HG03571 (cell line): Measurements from ENCODE around the gene NCKAP5.

Experiments
- ATAC-seq: cut with Tn5 transposase; IDR thresholded peaks from one replicate; pipeline ENCODE4 v1.9.1; 2021; ENCODE audit not compliant: unreplicated experiment

The NCKAP5 gene

DNA sequence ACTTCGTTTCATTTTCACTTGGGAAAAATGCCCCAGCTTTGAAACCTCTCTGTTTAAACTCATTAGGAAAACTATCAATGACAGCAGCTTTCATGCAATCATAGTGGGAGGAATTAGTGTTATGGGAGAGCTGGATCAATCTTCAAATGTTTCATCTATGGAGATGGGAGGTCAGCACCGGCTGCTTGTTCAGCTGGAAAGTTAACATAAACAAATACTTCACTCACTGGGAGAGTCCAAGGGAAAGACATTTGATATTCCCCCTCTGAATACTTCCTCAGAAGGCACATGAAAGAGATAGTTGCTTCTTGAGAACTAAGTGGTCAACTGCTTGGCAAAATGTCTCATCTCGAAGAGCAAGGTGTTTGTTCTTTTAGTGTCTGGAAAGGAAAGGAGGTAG is 905.5 kb downstream of the NCKAP5 start:
- no peak for ATAC-seq

DNA sequence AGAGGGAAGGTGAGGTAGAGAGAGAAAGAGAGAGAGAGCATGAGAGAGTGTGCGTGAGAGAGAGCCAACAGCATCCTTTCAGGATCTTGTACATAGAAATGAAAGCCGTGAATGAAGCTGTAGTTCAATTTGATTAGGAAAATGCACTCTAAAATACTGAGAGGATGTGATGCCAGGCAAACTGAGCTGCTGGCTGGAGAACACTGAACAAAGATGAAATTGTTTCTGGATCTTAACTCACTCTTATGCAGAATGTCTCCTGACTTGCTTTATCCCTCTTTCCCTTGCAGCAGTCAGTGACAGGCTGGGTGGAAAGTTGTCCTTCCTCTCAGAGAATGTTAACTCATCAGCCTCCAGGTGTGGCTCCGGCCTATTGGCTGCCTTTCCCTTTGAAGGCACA is 908.9 kb downstream of the NCKAP5 start:
- ATAC-seq, result no peak

DNA sequence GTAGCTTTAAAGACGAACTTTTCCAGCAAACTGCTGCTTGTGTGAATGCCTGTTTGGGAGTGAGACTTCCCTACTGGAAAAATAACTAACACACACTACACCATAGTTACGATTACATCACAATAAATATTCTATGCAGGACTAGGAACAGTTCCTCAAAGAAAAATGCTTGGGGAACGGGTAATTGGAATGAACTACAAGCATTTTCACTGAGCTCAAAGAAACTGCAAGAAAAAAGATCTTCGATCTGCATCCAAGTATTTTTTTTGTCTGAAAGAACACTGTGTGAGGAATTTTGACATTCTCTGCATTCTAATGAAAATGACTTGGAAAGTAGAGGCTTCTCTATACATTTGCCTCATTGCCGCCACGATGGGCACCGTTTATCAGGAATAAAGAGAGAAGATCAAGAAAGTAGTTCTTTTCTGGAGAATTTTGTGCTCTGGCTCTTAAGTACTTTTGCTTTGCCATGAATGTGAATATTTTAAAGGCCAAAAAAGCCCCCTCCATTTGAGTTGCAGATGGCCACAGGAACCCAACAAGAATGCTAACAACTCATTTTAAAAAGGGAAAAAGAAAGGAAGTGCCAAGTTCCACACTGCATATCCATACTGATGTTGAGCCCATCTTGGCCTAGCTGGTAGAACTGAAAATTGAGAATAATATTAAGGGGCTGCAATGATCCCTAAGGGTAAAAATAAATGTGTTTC is 911.8 kb downstream of the NCKAP5 start:
- ATAC-seq, result no peak

DNA sequence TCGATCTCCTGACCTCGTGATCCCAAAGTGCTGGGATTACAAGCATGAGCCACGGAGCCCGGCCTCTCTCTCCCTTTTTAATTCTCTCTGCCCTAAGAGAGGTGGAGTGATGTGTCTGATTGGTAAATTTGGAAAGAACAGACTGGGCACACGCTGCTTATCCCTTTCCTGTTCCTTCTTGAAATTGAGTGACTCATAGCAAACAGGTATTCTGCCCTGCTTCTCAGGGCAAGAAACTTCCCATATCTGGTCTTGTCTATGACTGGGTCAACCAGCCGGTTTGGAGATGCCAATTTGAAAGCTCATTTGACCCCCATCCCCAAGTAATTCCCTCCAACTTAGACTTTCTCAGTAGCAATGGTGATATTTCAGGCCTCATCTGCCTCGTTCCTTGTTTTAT is 913.3 kb downstream of the NCKAP5 start:
- no peak for ATAC-seq

DNA sequence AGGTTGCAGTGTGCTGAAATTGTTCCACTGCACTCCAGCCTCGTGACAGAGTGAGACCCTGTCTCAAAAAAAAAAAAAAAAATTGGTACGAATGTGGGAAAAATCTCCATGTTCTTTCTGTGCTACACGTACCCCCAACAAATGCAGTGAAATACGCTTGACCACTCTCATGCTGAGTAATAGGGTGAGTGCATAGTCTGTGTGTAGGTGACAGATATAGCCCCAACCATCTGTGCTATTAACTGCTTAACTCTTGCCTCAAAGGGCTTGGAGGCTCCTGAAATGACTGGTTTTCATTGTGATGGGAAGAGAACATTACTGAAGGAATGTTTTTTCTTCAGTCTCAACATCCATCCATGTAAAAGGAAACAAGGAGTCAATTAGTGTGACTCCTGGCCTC is 913.9 kb downstream of the NCKAP5 start:
- ATAC-seq, result no peak

DNA sequence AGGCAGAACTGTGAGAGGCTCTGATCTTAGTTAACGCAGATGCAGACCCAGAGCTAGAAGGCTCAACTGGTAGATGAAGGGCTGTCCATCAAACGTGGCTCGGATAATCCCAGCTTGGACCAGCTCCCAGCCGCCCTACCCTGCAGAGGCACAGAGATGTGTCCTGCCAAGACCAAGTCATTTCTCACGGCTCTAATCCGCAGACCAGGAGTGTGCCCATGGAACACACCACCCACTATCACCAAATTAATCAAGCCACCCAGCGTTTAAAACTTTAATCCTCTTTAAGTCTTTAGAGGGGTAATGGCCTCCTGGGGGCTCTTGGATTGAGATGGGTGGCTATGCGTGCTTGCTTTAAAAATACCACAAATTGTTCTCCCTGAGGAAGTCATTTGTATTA is 915.8 kb downstream of the NCKAP5 start:
- ATAC-seq, result no peak

DNA sequence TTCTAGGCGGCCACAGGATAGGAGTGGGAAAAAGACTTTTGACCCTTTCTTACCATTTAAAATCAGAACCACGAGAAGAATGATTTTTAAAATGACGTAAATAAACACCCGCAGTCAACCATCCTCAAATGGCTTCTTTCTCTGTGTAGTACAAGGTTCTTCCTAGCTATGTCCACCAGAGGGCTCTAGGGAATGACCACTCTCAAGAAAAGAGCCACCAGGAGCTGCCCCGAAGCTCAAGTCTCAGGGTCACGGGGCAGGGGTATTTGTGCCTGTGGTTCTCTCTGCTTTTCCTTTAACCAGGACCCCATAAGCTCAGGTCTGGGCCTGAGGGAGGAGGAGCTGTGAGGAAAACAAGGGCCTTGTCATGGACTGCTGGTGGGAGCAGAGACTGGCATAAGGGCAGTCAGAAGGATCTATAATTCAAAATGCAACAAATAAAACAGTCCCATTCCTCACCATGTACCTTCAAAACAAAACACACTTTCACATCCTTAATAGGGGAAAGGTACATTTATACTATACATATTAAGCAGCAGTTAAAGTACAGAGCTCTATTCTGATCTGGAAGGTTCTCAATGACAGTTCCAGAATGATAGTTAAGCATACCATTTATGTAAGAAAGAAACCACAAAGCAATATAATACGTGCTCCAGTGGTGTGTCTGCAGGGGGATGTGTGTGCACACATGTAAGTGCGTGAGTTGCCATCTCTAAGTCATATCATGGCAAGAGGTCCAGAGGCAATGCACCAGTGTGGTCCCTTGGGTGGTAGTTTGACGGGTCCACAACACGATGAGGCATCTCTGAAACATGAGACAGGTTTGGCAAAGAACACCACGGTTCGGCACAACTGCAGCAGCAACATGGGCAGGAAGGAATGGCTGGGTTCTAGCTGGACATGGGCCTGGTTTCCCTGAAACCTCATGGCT is 916.9 kb downstream of the NCKAP5 start:
- ATAC-seq, result no peak

DNA sequence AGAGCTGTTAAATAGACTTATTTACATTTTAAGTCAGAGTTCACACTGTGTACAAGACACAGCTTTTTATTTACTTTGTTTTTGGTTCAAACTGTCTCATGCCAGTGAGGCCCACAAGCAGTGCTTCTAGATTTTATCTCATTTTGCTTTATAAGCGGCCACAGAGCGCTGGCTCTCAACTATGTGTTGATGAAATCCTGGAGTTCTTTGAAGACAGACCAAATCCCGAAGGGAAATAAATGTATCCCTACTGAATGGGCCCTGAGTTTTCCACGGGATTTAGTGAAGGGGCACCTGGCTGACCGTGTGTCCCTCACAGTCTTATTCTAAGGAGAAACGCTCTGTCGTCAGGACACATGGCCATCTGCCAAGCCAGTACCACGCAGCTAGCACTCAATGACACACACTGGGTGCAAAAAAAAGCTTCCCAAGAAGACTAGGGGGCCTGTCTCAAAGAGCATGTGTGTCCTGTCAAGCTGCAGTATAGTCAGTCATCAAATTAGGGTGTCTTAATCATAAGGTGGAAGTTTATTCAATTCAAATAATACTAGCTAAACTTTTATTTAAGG is 921.6 kb downstream of the NCKAP5 start:
- ATAC-seq, result no peak

DNA sequence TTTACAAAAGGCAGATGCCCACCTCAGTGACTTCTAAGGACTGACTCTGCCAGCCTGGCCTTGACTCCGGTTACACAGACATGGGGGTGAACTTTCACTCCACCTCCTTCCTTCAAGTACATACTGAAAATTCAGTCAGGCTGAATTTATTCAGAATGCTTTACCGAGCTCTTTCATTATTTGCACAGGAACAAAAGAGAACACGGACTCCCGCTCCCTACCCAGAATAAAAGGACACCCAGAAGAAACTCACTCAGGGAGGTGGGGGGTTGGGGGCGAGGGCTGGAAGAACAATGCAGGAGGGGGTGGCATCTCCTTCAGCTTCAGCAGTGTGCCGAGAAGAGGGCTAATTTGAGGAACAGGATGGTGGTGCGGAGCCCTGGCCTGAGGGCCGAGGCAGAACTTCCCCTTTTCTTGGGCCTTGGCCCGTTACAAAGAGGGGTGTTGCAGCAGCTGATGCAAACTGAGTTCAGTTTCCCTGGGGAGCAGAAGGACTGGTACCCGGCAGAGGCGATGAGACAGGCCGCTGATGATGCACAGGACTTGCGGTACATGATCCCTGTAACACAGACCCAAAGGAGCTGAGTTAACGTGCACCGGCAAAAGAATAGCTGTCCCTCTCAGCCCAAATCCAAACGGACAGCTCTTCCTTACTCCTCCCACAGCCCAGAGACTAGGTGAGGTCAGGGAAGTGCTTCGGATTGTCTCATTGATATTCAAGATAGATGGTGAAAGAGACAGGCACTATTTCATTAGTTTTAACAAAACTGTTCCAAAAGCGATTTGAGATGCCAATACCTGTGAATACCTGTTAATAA is 922.3 kb downstream of the NCKAP5 start:
- ATAC-seq, result peak; percentile 52

DNA sequence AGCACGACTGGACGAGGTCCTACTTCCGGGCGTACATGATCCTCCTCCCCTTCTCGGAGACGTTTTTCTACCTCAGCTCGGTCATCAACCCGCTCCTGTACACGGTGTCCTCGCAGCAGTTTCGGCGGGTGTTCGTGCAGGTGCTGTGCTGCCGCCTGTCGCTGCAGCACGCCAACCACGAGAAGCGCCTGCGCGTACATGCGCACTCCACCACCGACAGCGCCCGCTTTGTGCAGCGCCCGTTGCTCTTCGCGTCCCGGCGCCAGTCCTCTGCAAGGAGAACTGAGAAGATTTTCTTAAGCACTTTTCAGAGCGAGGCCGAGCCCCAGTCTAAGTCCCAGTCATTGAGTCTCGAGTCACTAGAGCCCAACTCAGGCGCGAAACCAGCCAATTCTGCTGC is 923.1 kb downstream of the NCKAP5 start:
- no peak for ATAC-seq

DNA sequence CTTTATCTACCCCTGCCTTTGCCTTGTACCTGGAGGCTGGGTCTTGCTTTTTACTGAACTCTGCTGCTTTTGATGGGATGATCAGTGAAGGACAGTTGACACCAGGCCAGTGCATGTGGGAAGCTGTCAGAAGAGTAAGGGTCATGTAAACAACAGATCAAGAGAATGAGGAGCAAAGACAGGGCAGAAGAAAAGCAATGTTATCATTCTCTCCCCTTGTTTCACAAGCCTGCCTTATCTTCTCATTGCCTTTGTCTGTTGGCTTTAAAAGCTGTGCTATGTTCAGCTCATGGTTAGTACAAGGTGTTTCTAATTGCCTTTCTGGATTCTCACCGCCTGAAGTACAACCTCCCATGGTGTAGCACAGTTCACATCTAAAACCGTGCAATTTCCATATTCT is 925.8 kb downstream of the NCKAP5 start:
- ATAC-seq, result no peak

DNA sequence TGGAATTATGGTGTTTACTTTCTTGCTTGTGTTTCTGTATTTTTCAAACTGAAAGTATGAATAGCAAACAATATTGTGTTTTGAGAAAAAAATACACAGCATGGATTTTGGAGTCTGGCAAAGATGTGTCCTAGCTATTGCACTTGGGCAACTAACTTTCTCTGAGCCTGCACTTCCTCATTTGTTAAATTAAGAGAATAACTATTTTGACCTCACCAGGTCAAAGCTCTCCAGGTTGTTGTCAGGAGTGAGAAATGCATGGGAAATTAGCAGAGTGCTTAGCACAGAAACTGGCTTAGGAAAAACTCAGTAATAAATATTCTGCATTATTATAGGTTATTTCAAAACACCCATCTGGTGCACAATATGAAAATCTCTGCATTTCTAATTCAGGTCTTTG is 926.4 kb downstream of the NCKAP5 start:
- ATAC-seq, result no peak

DNA sequence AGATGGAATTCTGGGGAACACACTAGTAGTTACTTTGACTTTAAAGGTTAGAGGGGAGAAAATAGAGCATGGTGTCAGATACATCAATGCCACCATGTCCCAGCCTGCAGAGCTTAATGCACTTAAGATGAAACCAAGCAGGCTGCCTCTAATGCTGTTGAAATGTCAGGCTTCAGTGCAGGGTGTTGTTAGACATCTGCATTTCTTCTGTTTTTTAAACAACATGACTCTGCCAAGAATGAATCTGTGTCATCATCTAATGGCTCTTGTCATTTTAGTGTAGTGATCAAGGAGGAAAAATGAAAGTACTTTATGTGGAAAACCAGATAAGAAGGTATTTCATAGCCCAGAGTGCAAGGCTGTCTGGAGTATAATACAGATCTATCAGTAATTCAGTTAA is 928.1 kb downstream of the NCKAP5 start:
- ATAC-seq, result no peak

DNA sequence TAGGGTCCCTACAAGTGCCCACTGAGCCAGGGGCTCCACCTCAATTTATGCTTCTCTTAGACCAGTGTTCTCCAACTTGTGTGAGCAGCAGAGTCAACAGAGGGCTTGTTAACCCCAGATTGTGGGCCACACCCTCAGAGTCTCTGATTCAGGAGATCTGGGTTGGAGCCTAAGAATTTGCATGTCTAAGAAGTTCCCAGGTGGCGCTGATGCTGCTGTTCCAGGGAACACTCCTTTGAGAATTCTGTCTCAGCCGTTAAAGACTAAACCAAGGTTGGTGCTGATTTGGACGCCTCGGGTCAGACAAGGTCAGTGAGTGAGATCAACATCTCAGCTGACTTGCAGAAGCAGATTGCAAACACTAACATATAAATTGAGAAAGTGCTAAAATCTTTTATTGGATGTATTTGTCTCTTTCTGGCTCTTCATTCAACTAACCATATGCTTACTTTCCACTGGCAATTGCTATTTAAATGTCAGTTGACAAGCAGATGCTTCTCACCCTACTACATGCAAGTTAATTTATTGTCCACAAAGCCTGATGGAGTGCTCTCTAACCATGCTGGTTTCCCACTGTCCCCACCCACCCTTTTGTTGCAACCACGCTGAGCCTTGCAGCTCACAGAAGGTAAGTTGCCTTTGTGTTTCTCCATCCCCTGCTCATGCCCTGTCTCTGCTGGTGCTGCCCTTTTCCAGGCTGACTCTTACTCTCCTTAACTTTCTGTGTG is 929.8 kb downstream of the NCKAP5 start:
- no peak for ATAC-seq

DNA sequence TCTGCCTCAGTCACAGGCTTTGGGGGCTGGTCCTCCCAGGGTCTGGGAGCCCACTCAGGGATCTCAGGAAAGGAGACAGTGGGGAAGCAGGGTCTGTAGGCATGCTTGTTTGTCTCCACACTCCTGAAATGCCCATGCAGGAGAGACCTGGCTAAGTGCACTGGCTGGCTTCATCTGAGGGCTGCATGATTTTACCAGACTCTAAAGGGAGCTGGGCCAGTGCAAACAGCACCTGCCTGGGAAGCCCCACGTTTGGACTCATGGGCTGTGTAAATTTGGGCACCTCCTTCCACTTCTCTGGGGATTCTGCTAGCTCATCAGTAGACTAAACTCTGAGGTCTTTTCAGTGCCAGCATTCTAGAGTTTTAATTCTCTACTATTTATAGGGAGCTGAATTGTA is 931.9 kb downstream of the NCKAP5 start:
- ATAC-seq, result no peak

DNA sequence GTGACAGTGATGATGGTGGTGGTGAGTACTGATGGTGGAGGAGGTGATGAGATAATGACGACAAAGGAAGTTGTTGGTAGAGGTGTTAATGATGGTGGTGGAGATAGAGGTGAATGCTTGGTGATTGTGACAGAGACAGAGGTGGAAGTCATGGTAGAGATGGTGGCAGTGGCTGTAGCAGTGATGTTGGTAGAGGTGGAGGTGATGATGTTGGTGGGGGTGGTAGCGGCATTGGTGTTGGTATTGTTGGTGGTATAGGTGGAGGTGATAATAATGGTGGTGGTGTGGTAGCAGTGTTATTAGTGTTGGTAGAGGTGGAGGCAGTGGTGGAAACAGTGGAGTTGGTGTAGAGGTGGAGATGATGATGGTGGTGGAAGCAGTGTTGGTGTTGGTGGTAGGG is 934.6 kb downstream of the NCKAP5 start:
- ATAC-seq, result no peak

DNA sequence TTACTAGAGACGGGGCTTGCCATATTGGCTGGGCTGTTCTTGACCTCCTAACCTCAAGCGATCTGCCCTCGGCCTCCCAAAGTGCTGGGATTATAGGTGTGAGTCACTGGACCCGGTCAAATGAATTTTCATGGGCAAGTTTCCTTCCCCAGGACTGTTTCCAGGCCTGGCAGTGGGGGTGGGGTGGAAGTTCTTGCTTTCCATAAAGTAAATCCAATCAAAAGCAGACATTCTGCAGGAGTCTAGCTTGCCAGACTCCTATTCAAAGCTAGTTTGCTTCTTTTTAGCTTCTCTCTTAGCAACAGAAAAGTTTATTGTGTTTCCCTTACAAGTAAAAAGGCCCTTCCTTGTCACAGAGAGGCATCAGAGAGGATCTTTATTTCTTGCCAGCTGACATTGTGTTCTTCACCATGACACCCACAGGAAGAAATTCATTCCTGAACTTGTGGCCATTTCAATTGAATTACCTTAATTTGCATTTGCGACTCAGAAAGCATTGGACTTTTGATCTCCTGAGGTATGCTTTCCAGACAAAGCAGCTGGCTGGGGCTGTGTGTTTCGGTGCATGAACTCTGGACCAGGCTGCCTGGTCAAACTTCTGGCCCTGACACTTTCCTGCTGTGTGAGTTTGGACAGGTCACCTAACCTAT is 936.1 kb downstream of the NCKAP5 start:
- no peak for ATAC-seq

DNA sequence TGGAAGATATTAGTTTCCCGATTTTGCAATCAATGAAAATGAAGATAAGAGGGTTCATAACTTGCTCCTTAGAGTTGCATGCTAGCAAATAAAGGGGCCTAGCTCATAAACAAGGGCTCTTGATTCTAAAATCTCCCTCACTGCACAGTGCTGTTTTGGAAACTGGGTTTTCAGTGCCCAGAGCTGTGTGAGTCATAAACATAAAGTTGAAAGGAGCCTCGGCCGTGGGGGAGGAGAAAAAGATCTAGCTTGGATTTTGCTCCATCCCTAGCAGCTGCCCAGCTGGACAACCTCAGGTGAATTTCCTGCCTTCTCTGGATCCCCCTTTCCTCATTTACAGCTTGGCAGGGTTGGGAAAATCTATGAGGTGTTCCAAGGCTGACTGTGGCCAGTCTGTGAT is 940.7 kb downstream of the NCKAP5 start:
- no peak for ATAC-seq

DNA sequence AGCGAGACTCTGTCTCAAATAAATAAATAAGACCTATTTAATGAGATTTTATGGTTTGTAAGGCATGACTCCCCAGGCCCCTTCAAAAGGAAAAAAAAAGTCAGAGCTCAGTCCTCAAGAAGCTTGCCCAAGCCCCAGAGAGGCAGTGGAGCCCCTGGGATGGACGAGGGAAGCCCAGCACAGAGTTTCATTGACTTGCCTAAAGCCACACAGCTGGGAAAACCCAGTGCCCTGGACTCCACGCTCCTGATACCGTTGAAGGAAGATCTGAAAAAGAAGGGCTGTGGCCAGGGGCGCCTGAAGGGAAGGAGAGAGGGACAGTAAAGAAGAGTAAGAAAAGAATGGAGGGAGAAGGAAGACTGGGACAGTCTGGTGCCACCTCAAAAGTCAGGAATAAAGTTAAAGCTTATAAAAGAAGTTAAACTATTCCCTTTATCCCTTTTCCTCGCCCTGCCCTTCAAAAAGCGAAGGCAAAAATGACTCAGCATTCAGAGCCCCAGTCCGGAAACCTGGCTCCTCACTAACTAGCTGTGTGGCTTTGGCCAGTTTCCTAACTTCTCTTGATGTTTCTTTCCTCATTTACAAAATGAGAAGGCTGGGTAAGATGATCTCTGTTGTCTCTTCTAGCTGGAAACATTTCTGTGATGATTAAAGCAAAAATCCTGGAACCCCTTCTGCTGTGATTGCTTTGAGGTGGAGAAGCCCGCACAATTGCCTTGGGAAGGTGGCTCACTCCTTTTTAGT is 945.0 kb downstream of the NCKAP5 start:
- ATAC-seq, result no peak
